ENCODE measurements around the gene DTX3. TPM values are rescaled to one million over a fixed set of nuclear protein-coding genes. Genes with fewer than 3 reads are reported as not detected.

The DTX3 gene
- total RNA-seq, 1 donor from 2014 or later: 56.4 TPM

GRCh38 chr12:57584050-57584449 lies 20.6 kb upstream of the DTX3 start:
- Mint-ChIP-seq H3K4me3 (no peak overlapping the region), H3K9me3 (no peaks in the 10 kb centered on the region), H3K4me1 (no peaks in the 10 kb centered on the region), H3K27me3 (ENCODE audit: insufficient read depth, low read depth) (peaks cover 2% of the 10 kb centered on the region), H3K27ac (no peak overlapping the region), H3K36me3 (no peaks in the 10 kb centered on the region)
- Histone ChIP-seq H3K27ac (no peak overlapping the region), H3K4me1 (no peaks in the 10 kb centered on the region), H3K36me3 (no peaks in the 10 kb centered on the region), H3K9me3 (ENCODE audit: low read depth) (no peaks in the 10 kb centered on the region), H3K4me2 (no peak overlapping the region), H3K27me3 (no peaks in the 10 kb centered on the region), H2AFZ (replicated peaks) (no peak overlapping the region), H3K4me3 (no peak overlapping the region), H3F3A (ENCODE audit: low read depth) (peaks cover 9% of the 10 kb centered on the region), H4K20me1 (ENCODE audit: low read depth) (peaks cover 4% of the 10 kb centered on the region), H3K79me2 (ENCODE audit: low read depth) (no peaks in the 10 kb centered on the region), H3K9ac (no peak overlapping the region)
- TF ChIP-seq EZH2phosphoT487 (IDR thresholded peaks at IDR 0.05): no peak
- TF ChIP-seq EZH2 (IDR thresholded peaks at IDR 0.05): no peak
- TF ChIP-seq CTCF (IDR thresholded peaks at IDR 0.05): no peak
- no peak for DNase-seq (ENCODE audit: low spot score)

GRCh38 chr12:57584690-57585089 lies 19.9 kb upstream of the DTX3 start:
- Mint-ChIP-seq H3K36me3 (no peaks in the 10 kb centered on the region), H3K27me3 (ENCODE audit: insufficient read depth, low read depth) (peaks cover 2% of the 10 kb centered on the region)

GRCh38 chr12:57585156-57585555 lies 19.5 kb upstream of the DTX3 start:
- Mint-ChIP-seq H3K4me3 (no peak overlapping the region), H3K4me1 (no peaks in the 10 kb centered on the region), H3K36me3 (no peaks in the 10 kb centered on the region), H3K27me3 (ENCODE audit: insufficient read depth, low read depth) (peaks cover 2% of the 10 kb centered on the region), H3K27ac (no peak overlapping the region), H3K9me3 (no peaks in the 10 kb centered on the region)
- no peak overlapping the region for H3K4me2 ChIP-seq
- peaks cover 4% of the 10 kb centered on the region for H4K20me1 ChIP-seq (ENCODE audit: low read depth)
- H3K9ac ChIP-seq: no peak overlapping the region
- no peaks in the 10 kb centered on the region for H3K36me3 ChIP-seq
- peaks cover 9% of the 10 kb centered on the region for H3F3A ChIP-seq (ENCODE audit: low read depth)
- no peaks in the 10 kb centered on the region for H3K9me3 ChIP-seq (ENCODE audit: low read depth)
- TF ChIP-seq EZH2 (IDR thresholded peaks at IDR 0.05): no peak
- no peak for TF ChIP-seq CTCF (IDR thresholded peaks at IDR 0.05)
- no peak for TF ChIP-seq EZH2phosphoT487 (IDR thresholded peaks at IDR 0.05)
- no peak for DNase-seq (ENCODE audit: low spot score)
- H3K79me2 ChIP-seq (ENCODE audit: low read depth): no peaks in the 10 kb centered on the region
- no peak overlapping the region for H2AFZ ChIP-seq (replicated peaks)
- no peaks in the 10 kb centered on the region for H3K4me1 ChIP-seq
- H3K4me3 ChIP-seq: no peak overlapping the region
- H3K27me3 ChIP-seq: peaks cover 2% of the 10 kb centered on the region
- H3K27ac ChIP-seq: no peak overlapping the region

More at GRCh38 chr12:57584690-57585089, 19.9 kb upstream of the DTX3 start:
- peaks cover 9% of the 10 kb centered on the region for H3F3A ChIP-seq (ENCODE audit: low read depth)
- no peaks in the 10 kb centered on the region for H3K4me1 ChIP-seq
- TF ChIP-seq EZH2 (IDR thresholded peaks at IDR 0.05) (no peak), CTCF (IDR thresholded peaks at IDR 0.05) (no peak), EZH2phosphoT487 (IDR thresholded peaks at IDR 0.05) (no peak)
- Mint-ChIP-seq H3K4me1 (no peaks in the 10 kb centered on the region), H3K27ac (no peak overlapping the region), H3K9me3 (no peaks in the 10 kb centered on the region), H3K4me3 (no peak overlapping the region)
- DNase-seq (ENCODE audit: low spot score): no peak
- no peak overlapping the region for H3K27ac ChIP-seq
- H3K9me3 ChIP-seq (ENCODE audit: low read depth): no peaks in the 10 kb centered on the region
- H4K20me1 ChIP-seq (ENCODE audit: low read depth): peaks cover 4% of the 10 kb centered on the region
- H3K4me2 ChIP-seq: no peak overlapping the region
- no peak overlapping the region for H3K9ac ChIP-seq
- H2AFZ ChIP-seq (replicated peaks): no peak overlapping the region
- H3K4me3 ChIP-seq: no peak overlapping the region
- no peaks in the 10 kb centered on the region for H3K79me2 ChIP-seq (ENCODE audit: low read depth)
- no peaks in the 10 kb centered on the region for H3K36me3 ChIP-seq
- no peaks in the 10 kb centered on the region for H3K27me3 ChIP-seq
